Fibroblast of upper back skin (primary cell): ENCODE data around the gene NCOA5.

Source experiments
- DNase-seq: peaks from one replicate; pipeline ENCODE4 v3.0.0-alpha.2; 2013

The NCOA5 gene

DNA sequence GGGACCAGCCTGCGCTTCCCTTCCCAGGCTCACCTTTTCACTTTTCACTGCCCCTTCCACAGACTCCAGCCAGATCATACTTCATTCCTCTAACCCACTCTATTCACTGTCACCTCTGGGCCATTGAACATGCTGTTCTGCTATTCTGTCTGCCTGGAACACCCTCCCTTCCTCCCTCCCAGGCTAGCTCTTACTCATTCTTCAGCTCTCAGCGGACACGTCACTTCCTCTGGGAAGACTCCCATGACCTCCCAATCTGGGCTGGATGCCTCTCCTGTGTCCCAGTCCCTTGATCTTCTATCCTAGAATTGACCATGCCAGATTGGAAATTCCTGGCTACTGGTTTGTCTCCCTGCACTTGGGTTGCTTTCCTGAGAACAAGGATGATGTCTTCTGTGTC is 55.7 kb downstream of the NCOA5 start:
- DNase-seq: no peak

DNA sequence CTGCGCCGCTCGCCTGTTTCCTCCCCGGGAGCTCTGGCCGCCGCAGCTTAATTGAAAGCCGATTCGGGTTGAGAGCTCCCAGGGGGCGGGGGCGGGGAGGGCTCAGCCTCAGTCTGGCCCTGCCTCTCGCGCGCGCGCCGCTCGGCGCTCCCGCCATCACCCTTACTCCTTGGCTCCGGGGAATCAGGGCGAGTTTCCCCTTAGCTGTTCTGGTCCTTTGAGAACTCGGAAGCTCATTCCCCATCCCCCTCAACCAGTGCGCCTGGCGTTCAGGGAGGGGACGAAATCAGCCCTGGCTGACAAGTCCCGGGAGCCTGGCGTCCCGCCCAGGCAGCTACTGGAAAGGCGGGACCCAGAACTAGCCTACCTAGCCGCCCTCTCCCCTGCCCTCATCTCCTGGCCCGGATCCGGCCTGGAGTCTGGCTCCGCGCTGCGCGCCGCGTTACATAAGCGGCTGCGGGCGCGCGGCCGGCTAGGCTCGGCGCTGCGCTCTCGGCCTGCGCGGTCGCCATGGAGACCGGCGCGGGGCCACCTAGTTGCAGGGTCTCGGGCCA is 58.0 kb downstream of the NCOA5 start:
- DNase-seq: no peak

DNA sequence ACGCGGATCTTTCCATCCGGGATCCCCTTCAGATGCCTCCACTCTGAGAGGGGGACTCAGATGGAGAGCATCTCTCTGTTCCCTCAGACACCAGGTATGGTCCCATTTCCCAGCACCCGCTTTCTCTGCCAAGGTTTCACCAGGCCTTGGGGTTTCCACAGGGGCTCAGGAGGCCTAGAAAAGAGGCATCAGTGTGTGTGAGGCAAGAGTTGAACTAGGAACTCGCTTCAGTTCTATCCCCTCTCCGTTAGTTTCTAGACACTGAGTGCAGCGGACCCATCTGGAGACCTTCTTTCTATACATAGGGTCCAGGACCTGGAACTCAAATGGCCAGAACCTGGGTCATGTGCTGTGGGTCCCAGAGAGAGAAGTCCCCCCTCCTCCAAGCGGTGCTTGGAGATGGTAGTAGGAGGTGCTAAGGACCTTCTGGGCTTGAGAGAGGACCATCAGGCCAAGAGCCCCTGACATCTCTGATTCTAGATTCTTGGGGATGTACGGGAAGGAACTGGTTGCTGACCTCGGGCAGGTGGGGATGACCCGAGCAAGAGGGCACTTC is 58.7 kb downstream of the NCOA5 start:
- DNase-seq: no peak

DNA sequence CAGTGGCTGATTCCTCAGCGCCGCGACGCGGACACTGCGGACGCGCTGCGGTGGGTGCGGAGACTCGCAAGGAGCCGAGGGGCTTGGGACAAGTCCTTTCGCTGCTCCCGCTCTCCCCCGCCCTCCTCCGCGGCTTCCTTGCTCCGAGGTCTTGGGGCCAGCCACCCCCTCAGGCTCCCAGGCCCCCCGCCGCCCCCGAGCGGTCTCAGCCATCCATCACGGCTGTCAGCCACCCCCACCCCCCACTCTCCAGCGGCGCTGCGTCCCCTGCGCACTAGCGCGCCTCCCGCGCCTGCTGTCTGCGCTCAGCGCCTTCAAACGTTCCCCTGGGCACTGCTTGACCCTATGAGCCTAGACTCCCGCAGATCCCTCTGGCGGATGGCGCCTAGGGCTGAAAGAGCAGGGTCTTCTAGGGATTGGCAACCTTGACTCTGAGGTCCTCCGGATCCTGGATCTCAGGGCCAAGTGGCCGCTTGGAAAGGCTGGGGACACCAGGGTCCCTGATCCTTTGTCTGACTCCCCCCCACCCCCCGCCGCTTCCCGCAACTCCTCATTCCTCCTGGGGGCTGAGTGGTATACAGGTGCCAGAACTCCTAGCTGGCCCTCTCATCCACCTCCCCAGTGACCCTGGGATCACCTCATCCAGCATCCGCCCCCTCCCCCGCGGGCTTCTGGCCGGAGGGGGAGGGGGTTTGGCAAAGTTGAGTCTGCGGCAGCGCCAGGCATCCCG is 59.3 kb downstream of the NCOA5 start:
- no peak for DNase-seq

DNA sequence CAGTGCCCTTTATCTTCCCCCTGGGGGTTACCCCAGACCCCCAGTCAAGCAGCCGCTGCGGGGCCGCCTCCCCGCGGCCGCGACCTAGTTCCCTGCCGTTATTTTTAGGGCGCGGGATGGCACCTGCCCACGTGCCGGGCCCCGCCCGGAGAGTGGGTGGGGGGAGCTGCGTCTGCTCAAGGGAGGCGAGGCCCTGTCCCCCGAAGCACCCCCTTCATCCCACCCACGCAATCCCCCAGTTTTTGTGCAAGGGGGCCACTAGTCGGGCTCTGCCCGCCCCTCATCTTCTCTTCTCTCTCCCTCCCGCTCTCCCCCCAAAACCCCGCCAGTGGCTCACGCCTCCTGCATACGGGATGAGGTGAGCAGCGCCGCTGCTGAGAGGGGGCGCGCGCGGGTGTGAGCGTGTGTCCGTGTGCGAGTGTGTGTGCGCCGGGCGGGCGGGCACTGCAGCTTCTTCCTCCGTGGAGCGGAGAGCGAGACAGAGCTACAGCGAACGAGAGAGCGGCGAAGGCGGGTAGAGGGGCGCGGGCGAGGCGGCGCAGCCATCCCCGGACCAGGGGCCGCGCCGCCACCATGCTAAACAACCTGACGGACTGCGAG is 60.9 kb downstream of the NCOA5 start, which contains the start of gene SLC12A5:
Gene SLC12A5, plus strand, starts transcription at position 444 of the 600 bp plus-strand sequence. Its CDS starts 130 bp downstream, at position 574.
- DNase-seq: no peak

DNA sequence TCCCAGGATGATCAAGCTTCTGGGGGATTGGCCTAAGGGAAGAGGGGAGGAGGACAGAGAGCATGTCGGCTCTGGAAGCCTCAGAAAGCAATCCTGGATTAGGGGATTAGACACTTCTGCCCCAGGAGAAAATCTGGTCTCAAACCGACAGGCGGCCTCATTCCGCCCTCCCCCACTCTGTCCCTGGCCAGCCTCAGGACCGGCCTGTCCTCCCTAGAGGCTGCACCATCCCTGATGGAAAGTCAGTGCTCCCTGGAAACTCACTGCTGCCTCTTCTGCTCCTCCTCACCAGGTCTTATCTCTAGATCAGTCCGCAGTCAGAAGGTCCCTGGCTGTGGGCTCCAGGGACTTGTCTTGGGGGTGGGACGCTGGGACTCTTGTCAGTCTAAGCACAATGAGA is 61.7 kb downstream of the NCOA5 start:
- DNase-seq: no peak

DNA sequence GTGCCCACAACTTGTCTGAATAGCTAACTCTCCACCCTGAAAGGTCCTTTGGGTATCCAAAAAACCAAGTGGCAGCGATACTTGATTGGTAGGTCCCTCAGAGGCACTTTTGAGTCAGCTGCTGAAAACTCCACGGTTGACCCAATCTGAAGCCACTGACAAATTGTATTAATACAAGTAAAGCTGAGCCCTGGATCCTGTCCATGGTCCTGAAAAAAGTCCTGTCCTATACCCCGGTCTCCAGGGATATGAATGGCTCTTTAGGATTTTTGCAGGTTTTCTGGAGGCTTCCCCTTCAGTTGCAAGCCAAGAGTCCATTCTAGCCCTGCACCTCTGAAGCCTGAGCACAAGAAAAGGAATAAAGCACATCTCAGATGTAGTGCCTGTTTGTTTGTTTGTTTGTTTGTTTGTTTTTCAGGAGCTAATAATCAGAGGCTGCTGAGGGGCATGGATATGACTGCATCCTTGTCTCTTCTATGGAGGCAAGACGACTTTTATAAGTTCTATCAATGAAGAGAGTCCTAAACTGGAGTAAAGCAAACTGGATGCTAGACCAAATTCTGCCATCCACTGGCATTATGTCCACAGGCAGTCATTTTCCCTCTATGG is 62.4 kb downstream of the NCOA5 start:
- peak; percentile 68 for DNase-seq

DNA sequence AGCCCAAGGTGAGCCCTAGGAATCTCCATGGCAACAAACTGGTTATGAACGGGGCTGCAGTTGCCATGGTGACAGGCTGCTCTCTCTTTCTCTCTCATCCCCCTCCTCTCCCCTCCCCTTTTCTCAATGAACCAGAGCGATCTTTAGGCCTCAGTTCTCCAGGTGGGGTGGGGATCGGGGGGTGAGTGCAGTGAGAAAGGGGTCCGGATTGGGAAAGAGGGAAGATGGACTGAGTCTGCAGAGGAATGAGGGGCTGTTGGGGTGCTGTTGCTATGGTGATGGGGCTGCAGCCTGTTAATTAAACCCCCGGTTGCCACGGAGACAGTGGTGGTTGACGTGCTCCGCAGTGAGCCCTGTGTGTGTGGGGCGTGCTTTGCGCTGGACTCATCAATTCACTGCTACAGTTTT is 64.4 kb downstream of the NCOA5 start:
- DNase-seq: no peak

DNA sequence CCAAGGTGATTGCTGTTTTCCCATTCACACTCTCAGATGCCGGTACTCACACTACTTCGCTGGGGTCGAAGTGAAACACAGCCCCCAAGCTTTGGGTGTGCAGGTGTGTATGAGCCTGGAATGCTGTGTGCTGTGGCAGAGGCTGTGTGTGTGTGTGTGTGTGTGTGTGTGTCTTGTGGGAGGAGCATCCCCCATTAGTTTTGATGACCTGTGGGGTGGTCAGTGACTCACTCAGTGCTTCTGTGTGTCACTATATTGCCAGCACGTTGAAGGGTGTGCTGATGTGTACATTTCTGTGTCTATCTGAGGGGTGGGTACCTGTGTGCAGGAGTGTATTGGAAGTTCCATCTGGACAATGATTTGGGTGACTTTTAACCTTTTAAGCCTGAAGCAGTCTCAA is 65.8 kb downstream of the NCOA5 start:
- DNase-seq: no peak

DNA sequence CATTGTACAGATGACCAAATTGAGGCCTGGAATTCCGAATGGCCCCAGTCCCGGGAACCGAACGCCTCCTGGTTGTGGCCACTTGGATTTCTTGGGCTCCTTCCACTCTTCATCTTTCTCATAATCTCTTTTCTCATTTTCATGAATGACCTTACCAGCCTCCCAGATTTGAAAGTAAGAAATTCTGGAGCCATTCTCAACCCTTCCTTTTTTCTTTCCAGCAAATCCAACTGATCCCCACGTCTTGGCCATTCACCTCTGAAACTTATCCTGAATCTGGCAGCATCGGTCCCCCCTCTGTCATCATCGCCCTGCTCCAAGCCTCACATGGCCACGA is 66.6 kb downstream of the NCOA5 start:
- DNase-seq: no peak

DNA sequence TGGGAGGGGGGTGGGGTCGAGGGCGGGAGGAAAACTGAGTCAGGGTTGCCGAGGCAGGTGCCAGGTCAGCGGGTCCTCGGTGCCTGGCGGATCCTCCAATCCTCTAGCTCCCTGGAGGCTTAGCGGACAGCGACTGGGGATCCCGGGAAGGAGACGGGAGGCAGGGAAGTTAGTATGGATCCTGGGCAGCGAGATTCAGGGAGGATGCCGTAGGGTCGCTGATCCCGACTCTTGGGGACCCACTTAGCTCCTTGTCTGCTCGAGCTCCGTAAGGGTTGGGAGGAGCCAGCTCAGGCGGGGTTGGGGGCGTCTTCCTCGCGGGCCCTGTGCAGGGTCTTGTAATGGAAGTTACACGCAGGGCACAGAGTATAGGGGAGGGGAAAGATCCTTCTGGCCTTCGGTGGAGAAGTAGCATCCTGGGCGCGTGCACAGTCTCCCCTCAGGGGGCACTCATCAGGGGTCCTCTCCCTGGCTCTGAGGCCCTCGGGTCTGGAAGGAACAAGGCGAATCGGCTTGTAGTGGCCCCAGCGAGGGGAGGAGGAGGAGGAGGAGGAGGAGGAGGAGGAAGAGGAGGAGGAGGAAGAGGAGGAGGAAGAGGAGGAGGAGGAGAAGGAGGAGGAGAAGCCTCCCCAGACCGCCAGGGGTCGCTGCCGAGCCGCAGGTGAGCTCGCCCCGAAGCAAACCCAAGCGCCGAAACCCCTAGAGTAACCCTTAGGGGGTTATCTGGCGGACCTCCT is 67.2 kb downstream of the NCOA5 start:
- peak; percentile 25 for DNase-seq

DNA sequence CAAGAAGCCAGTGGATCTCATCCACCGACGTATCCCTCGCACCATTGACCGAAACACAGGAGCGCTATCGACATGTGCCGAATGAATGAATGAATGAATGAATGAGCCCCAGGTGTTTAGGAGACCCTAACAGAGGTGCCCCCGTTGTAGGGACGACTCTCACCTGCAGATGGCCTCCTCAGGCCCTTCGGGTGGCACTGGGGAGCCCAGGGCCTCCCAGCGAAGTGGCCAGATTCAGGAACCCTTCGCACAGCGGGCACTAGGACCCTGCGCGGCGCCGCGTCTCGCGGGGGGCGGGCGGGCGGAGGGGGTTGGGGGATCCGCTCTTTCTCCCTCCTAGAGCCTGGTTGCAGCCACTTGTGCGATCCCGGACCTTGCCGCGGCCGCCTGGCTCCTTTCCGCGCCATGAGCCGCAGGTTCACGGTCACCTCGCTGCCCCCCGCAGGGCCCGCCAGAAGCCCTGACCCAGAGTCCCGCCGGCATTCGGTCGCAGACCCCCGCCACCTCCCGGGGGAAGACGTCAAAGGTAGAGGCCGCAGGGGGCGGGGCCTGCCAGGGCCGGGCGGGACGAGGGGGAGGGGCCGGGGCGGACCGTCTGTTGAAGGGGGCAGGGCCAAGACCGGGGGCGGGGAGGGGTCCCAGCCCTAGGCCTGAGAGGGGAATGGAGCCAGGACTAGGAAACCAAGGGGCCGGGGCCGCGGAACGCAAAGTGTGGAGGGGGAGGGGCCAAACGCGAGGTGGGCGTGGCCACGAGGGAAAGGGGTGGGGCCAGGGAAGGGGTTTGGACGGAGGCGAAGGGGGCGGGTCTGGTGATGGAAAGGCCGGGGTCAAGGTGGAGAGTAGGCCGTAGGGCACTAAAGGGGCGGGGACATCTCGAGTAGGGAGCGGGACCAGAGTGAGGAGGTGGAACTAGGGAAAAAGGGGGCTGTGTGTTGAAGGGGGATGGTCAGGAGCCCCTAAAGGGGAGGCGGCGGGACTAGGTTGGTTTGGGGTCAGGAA is 68.1 kb downstream of the NCOA5 start:
- peak; percentile 26 for DNase-seq

DNA sequence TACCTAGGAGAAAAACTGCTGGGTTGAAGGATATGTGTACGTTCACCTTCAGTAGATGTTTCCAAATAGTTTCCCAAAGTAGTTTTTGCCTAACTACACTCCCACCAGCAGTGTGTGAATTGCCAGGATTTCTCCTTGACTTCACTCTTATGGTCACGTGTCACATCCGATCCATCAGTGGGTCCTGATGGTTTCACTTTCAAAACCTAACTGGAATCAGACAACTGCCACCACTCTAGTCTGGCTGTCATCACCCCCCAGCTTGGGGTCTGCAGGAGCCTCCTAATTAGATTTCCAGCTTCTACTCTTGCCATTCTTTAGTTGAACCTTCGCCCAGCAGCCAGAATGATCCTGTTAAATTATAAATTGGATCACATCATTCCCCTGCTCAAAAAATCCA is 69.2 kb downstream of the NCOA5 start:
- DNase-seq: no peak

DNA sequence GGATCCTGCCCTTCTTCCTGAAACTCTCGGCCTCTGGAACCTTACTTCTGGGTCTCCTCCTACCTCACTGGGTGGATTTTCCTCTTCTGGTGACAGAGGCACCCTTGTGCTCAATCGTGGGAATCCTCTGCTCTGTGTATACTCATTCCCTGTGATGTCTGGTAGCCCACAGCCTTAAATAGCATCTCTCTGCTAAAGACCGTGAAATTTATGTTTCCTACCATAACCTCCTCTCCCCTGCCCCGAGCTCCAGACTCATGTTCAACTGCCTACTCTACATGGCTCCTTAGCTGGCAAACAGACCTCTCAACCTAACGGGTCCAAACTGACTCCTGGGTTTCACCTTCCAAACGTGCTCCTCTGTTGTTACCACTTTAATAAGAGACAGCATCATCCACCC is 71.2 kb downstream of the NCOA5 start:
- DNase-seq: no peak

DNA sequence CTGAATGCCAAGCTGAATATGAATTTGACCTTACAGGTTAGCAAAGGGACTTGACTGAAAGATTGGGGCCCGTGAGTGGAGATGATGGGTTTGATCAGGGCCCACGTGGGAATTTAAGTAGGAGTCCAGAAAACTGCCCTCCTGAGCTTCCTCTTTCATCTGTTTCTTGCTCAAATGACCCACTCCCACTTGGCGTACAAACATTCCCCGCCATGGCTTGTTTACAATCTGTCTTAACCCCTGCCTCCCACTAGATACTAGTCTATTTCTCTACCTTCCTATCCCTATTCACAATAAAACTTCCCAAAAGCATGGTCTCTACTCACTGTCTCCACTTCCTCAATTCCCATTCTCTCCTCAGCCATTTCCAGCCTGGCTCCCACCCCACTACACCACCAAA is 71.7 kb downstream of the NCOA5 start:
- DNase-seq: no peak

DNA sequence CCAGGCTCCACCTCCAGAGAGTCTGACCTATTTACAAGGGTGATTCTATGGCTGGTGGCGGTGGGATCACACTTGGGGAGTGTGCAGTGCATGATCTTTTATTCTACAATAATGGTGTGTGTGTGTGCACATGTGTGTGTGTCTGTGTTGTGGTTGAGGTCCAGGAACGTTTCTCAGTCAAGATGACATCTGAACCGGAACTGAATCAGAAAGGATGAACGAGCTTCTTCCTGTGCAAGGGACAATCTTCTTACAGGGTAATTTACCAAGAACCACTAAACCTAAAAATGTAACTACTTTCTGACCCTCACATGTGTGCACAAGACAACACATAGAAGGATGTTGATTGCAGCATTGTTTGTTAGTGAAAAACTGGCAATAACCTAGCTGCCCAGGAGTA is 72.5 kb downstream of the NCOA5 start:
- DNase-seq: no peak

DNA sequence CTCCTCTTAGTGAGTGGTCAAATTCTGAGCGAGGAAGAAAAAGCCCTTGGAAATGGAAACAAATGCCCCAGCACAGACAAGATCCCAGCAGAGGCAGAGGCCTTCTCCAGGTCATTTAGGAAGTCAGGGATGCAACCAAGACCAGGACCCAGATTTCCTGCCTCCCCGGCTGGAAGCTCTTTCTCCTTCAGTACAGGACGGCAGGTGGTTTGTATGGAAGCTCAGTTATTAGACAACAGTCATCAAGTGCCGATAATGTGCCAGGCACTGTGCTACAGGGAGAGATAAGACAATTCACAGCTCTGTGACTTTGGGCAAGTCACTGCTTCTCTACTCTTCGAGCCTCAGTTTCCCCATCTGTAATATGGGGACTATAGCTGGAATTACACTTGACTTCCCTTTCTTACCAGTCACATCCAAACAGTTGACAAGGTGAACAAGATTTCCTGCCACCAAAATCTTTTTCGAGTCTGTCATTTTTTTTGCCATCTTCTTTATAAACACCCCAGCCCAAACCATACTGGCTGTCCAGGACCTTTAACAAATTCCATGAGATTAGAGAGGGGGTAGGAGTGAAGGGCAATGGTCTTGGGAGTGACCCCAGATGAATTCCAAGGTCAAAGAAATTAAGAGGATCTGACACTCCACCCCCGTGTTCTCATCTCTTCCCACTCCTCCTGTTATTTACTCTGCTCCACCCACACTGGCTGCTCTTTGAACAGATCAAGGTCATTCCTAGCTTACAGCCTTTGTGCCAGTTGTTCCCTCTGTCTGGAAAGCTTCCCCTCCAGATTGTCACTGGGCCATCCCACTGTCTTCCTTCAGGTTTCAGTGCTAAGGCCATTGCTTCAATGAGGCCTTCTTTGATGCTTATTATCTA is 75.0 kb downstream of the NCOA5 start:
- DNase-seq: no peak

DNA sequence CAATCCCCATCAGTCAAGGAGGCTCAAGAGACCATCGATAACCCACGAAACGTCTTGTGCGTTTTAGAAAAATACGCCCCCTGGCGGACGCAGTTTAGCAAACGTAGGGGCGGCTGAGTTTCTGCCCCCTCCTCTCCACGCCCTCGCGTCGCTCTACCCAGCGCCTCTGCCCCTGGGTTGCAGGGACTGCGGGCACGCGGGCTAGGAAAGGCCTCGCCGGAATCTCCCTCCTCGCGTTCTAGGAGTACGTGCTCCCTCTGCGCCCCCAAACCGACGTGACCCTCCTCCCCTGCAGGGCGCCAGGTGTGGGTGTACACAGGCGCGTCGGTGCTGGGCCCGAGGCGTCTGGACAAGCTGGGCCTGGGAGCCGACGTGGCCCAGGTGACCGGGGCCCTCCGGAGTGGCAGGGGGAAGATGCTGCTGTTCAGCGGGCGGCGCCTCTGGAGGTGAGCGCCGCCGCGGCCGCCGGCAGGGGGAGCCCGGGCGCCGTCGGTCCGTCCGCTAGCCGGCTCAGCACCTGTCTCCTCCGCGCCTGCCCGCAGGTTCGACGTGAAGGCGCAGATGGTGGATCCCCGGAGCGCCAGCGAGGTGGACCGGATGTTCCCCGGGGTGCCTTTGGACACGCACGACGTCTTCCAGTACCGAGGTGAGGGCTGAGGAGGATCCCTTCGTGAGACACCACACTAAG is 75.8 kb downstream of the NCOA5 start:
- peak; percentile 13 for DNase-seq

DNA sequence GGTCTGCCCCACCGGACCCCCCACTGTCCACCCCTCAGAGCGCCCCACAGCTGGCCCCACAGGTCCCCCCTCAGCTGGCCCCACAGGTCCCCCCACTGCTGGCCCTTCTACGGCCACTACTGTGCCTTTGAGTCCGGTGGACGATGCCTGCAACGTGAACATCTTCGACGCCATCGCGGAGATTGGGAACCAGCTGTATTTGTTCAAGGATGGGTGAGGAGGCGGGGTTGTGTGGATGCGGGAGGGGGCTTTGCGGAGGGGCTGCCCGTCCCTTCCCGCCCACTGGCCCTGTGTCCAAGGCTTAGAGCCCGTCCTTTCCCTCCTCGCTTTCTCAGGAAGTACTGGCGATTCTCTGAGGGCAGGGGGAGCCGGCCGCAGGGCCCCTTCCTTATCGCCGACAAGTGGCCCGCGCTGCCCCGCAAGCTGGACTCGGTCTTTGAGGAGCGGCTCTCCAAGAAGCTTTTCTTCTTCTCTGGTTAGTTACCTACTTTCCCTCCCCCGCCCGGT is 76.4 kb downstream of the NCOA5 start:
- no peak for DNase-seq

DNA sequence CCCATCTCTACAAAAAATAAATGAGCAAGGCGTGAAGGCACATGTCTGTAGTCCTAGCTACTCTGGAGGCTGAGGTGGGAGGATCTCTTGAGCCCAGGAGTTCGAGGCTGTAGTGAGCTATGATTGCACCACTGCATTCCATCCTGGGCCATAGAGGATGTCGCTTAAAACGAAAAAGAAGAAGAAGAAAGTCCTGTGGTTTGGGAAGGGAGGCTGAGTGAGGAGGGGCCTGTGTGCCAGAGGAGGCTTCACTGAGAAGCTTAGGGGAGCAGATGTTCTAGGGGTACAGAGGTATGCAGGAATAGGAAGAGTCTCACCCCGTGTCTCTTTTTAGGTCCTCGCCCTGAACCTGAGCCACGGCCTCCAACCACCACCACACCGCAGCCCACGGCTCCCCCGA is 76.8 kb downstream of the NCOA5 start:
- no peak for DNase-seq
